ENCODE measurements around the gene PAPPA2. TPM values are rescaled to one million over a fixed set of nuclear protein-coding genes. Genes with fewer than 3 reads are reported as not detected.
"Not testable (repeated sequence)": the region's sequence is repeated elsewhere in the genome, so short reads cannot be mapped to it uniquely, and the experiment has no call there.

Gene PAPPA2
- total RNA-seq, 2 experiments from 2014 or later = 0.29 to 1.2 TPM

DNA sequence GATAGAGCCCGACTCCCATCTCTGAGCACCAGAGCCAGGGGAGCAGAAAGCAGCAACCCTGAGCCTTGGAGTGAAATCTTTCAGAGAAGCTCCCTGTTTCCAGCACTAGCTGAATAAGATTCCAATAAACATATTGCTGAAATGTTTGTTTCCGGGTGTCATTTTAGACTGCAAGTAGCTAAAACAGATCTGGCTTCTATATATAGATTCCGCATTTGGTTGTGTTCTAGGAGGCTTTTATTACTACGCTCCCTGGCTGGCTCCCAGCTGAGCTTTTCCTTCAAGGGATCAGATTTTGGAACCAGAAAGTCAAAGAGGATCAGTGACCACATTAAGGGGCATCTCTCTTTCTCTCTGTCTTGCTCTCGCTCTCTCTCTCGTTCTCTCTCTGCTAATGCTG is 88.2 kb downstream of the PAPPA2 start:
- POLR2A ChIA-PET = no interaction called here
- CTCF ChIA-PET = no interaction called here

- ChIA-PET CTCF (no interaction called here), POLR2A (no interaction called here)
Measured at GRCh38 chr1:176552217-176552991, 89.4 kb downstream of the PAPPA2 start.

DNA sequence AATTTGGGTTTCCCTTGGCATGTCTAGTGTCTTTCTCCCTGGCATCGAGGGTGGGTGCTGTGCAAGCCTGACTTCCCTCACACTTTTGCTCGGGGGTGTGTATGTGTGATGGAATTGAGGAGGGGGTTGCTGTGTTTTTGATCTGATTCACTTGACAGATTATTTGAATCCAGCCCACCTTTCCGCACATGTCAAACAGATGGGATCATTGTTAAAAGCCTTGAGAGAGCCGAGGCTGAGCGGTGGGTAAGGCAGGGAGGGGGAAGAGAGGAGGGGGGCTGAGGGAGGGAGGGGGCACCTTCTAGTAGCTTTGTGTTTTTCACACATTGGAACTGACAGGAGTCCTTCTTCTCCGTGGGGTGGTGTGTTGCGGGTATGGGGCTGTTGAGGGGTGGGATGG is 90.0 kb downstream of the PAPPA2 start:
- ChIA-PET CTCF (no interaction called here), POLR2A (no interaction called here)

DNA sequence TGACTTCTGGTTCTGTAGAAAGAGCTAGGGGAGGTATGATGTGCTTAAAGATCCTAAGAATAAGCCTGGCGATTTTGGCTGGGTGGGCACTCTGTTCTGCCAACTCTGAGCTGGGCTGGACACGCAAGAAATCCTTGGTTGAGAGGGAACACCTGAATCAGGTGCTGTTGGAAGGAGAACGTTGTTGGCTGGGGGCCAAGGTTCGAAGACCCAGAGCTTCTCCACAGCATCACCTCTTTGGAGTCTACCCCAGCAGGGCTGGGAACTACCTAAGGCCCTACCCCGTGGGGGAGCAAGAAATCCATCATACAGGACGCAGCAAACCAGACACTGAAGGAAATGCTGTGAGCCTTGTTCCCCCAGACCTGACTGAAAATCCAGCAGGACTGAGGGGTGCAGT is 93.3 kb downstream of the PAPPA2 start:
- ChIA-PET CTCF (no interaction called here), POLR2A (no interaction called here)

- ChIA-PET CTCF (no interaction called here), POLR2A (no interaction called here)
Measured at GRCh38 chr1:176557543-176558258, 94.7 kb downstream of the PAPPA2 start.

- POLR2A ChIA-PET = no interaction called here
- CTCF ChIA-PET = no interaction called here
Measured at GRCh38 chr1:176558561-176558960, 95.6 kb downstream of the PAPPA2 start.

GRCh38 chr1:176559474-176559873 is 96.5 kb downstream of the PAPPA2 start:
- ChIA-PET POLR2A (no interaction called here), CTCF (interaction anchor here (0.6 kb wide), 1 partner anchor 22 kb away, joined by 3 read pairs; no protein-coding TSS in a partner anchor)

DNA sequence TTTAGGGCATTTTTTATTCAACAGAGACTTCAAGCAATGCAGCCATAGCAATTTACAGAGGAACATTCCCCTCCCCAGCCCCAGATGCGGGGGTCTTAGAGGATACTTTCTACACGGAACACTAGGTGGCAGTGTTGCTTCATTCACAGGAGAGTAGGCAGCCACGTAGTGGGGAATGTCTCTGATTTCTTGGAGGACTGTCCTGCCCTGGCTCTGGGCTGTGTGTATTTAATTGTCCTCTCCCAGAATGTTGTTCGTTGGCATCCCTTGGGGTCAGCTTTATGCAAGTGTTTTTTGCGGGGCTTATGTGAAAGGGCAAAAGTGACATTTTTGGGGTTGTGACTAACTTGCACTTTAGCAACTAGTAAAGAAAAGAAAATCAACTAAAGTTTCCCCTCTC is 96.9 kb downstream of the PAPPA2 start:
- CTCF ChIA-PET = no interaction called here
- POLR2A ChIA-PET = no interaction called here

DNA sequence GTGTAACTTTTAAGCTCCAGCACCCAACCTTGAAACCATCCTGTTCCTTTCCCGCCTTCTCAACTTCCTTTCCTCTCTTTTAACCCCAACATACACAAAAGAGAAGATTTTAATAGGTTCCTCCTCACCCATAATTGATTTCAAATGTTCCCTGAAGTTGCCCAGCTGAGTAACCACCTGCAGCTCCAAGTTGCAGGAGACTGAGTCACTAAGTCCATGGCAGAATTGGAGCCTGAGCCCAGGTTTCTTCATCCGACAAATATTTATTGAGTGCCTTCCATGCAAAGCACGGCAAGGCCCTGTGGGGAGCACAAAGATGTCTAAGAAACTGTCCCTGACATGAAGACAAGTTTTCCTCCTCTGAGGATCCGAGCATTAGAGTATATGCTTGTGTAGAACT is 97.7 kb downstream of the PAPPA2 start:
- ChIA-PET CTCF (no interaction called here), POLR2A (no interaction called here)

DNA sequence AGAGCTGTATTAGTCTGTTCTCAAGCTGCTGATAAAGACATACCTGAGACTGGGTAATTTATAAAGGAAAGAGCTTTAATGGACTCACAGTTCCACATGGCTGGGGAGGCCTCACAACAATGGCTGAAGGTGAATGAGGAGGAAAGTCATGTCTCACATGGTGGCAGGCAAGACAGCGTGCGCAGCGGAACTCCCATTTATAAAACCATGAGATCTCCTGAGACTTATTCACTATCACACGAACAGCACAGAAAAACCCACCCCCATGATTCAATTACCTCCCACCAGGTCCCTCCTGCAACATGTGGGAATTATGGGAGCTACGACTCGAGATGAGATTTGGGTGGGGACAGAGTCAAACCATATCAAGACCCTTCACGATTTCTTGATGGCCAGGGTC is 98.8 kb downstream of the PAPPA2 start:
- POLR2A ChIA-PET, CTCF ChIA-PET: not testable (repeated sequence)

- POLR2A ChIA-PET = no interaction called here
- CTCF ChIA-PET = no interaction called here
Measured at GRCh38 chr1:176566004-176566975, 103.3 kb downstream of the PAPPA2 start.

- POLR2A ChIA-PET = no interaction called here
- CTCF ChIA-PET = no interaction called here
Measured at GRCh38 chr1:176567190-176567794, 104.3 kb downstream of the PAPPA2 start.

- POLR2A ChIA-PET = no interaction called here
Measured at GRCh38 chr1:176568185-176568584, 105.2 kb downstream of the PAPPA2 start.

GRCh38 chr1:176574756-176575155 is 111.8 kb downstream of the PAPPA2 start:
- POLR2A ChIA-PET = no interaction called here
- CTCF ChIA-PET = no interaction called here

More at GRCh38 chr1:176568185-176568584, 105.2 kb downstream of the PAPPA2 start:
- CTCF ChIA-PET = no interaction called here

DNA sequence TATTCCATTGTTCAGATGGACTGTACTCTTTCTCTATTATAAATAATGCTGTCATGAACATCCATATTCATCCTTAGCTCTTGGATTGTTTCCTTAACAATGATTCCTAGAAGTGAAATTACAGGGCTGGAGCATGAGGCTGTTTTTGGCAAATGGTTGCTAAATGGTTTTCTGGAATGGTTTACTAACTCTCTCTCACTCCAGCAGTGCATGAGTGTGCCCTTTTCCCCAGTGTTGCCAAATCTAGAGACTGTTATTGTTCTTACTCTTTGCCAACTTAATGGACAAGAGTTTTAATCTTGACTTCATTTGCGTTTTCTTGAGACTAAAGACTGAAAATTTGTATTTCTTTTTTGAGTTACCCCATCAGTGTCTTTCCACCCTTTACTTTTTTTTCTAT is 113.0 kb downstream of the PAPPA2 start:
- POLR2A ChIA-PET = no interaction called here
- CTCF ChIA-PET = no interaction called here

DNA sequence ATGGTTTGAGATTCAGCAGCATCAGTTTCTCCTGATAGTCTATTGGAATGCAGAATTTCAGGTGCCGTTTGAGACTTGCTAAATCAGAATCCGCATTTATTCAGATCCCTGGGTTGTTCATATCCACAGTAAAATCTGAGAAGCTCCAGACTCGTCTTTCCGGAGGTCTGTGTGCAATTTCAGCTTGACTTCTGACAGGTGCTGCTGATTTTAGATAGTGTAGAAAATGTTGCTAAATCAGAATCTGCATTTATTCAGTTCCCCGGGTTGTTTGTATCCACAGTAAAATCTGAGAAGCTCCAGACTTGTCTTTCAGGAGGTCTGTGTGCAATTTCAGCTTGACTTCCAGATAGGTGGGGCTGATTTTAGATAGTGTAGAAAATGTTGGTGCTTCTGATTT is 113.7 kb downstream of the PAPPA2 start:
- CTCF ChIA-PET = no interaction called here
- POLR2A ChIA-PET = no interaction called here

DNA sequence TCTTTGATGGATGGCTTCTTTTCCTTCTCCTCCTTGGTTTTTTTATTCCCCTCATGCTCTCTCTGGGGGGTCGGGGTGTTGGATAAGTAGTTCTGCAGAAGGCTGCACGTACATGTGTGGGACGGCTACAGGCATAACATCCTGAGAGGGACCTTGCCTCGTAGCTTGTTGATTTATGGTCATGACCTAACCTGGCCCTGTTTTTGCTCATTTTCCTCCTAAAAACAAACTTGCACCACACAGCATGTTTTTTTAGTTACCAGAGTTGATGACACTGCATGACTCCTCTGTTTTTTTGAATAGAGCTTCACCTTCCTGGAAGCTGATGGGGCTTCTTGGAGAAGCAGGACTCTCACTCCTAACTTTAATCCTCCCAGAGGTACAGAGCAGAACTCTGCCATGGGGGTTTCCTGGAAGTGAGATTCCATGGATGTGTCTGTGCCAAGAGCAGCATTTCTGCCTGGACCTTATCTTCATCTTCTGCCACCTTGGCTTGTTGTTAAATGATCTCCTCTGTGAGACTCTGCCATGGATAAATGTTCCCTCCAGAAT is 114.7 kb downstream of the PAPPA2 start:
- POLR2A ChIA-PET = no interaction called here
- CTCF ChIA-PET = no interaction called here

- ChIA-PET POLR2A (no interaction called here), CTCF (no interaction called here)
Measured at GRCh38 chr1:176579087-176579486, 116.1 kb downstream of the PAPPA2 start.

DNA sequence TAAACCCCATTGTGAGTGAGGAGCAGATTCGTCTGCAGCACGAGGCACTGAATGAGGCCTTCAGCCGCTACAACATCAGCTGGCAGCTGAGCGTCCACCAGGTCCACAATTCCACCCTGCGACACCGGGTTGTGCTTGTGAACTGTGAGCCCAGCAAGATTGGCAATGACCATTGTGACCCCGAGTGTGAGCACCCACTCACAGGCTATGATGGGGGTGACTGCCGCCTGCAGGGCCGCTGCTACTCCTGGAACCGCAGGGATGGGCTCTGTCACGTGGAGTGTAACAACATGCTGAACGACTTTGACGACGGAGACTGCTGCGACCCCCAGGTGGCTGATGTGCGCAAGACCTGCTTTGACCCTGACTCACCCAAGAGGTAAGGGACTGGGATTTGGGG is 132.2 kb downstream of the PAPPA2 start:
- POLR2A ChIA-PET = no interaction called here
- CTCF ChIA-PET = no interaction called here

DNA sequence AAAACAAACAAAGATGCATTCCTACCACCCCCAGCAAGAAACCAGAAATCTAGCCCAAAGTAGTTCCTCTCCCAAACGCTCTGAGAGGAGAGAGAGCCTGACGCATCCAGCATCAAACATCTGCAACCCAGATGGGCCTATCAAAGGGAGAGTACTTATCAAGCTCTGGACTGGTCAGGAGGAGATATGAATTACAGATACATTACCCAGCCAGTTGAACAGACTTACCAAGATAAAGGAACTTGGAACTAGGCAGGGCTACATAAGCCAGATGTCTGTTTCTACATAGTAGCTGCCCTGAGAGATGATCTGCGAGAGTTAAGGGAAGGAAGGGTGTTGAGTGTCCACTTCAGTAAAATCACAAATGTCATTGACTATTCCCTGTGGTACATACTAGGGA is 138.4 kb downstream of the PAPPA2 start:
- ChIA-PET CTCF (no interaction called here), POLR2A (no interaction called here)
